ENCODE results near the gene COMT.
"Not testable (repeated sequence)": the region's sequence is repeated elsewhere in the genome, so short reads cannot be mapped to it uniquely, and the experiment has no call there.

Gene COMT

DNA sequence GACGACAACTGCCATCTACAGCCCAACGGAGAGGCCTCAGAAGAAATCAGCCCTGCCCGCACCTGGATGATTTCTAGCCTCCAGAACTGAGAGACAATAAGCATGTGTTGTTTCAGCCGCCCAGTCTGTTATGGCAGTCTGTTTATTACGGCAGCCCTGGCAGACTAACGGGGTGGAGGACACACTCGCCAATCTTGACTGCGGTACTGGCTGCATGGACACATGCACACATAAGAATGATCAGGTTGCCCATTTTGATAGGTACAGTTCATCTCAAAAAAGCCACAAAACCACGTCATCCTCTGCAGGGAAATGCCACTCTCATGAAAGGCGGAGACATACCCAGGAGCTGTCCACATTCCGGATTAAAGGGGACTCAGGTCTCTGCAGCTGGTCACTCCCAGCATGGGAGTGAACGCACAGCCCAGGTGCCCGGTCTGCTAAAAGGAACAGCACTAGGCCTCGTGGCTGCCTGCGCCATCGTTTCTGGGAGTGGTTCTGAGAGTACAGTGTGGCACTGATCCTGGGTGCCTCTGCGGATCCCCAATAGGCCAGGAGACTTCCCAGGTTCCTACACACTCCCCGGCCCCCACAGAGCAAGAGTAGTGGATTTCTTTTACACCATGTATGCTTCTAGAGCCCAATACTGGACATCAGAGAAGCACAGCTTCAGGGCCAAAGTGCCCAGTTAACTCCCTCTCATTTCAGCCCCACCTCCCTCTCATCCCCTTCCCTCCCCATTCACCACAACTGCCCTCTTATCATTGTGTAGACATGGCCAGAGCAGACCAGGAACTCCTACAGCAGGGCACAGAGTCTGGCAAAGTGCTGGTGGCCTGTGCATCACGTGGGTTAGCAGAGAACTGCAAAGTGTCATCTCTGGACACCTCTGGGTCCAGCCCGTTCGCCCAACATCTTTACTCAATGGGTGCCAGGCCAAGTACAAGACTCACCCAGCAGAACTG is 11.7 kb upstream of the COMT start:
- FAIRE-seq: no peak

DNA sequence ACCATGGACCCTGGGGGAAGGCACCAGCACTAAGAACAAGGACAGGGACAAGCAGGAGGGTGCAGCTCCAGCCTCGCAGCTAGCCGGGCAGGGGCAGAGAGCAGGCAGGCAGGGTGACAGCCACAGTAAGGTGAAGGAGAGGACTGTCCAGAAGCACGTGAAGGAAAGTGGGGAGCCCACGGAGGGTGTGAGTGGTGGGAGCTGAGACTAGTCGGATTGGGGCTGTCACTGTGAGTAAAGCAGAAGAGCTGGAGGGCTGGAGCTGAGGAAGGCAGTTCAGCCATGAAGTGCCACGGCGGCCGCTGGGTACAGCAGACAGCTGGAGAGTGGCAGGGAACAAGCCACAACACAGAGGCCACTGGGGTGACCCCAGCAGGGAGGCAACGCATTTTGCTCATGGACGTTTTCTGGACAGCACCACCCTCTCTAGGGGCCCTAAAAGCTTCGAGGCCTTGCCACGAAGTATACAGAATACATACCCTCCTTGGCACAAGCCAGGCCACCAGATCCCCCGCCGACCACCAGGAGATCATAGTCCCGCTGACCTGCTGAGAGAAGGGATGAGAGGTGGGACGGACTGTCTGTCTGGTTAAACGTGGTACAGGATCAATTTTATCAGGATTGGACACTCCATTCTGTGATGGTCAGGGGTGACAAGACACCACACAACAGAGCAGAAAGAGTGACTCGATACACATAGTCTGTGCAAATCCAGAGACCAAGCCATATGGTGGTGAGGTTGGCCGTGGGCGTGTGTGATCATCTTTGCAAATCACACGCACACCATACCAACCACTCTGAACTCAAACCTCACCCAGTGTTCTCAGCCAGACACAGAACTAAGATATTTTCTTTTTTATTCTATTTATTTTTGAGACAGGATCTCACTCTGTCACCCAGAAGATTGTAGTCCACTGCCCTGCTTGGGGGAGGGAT is 10.8 kb upstream of the COMT start:
- FAIRE-seq: no peak

DNA sequence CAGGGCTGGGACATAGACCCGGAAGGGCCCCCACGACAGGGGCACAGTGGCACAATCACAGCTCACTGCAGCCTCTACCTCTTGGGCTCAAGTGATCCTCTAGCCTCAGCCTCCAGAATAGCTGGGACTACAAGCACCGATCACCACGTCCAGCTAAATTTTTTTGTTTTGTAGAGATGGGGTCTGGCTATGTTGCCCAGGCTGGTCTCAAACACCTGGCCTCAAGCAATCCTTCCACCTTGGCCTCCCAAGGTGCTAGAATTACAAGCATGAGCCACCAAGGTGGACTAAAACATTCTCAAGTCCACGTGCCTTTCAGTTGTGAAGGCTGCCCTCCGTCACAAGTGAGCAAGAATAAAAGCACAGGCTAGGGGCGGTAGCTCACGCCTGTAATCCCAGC is 10.1 kb upstream of the COMT start:
- no peak for FAIRE-seq

DNA sequence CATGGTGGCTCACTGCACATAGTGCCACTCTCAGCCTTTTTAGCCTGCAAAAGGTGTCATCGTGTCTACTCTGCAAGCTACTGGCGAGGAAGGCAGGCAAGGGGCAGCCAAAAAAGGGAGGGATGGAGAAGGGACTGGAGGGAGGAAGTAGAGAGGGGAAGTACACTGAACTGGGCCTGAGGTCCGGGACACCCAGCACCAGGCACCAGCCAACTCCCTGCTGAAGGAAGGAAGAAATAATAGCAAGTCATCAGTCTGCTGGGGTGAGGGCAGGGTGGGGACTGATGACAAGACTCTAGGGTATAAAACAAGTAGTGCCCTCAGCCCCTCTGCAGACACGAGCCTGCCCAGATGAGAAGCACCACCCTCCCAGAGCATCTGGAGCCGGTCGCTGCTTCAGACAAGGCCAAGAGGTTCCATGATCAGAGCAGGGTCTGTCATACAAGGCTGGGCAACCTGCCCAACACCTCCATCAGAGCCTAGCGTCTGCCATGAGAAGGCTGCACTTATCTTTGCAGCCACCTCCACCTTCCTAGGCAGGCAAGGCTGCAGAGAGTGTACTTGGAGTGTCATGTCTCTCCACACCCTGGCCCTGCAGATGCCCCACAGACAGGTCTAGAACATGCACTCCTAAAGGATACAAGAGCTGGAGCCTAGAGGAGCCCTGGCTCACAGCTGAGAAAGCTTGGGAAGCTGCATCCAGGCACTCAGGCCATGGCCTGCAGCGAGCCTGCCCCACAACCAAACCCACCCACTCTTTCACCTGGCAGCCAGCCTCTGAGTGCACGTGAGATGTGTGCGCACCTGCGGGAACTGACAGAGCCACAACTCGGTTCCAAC is 9.0 kb upstream of the COMT start:
- FAIRE-seq: no peak

DNA sequence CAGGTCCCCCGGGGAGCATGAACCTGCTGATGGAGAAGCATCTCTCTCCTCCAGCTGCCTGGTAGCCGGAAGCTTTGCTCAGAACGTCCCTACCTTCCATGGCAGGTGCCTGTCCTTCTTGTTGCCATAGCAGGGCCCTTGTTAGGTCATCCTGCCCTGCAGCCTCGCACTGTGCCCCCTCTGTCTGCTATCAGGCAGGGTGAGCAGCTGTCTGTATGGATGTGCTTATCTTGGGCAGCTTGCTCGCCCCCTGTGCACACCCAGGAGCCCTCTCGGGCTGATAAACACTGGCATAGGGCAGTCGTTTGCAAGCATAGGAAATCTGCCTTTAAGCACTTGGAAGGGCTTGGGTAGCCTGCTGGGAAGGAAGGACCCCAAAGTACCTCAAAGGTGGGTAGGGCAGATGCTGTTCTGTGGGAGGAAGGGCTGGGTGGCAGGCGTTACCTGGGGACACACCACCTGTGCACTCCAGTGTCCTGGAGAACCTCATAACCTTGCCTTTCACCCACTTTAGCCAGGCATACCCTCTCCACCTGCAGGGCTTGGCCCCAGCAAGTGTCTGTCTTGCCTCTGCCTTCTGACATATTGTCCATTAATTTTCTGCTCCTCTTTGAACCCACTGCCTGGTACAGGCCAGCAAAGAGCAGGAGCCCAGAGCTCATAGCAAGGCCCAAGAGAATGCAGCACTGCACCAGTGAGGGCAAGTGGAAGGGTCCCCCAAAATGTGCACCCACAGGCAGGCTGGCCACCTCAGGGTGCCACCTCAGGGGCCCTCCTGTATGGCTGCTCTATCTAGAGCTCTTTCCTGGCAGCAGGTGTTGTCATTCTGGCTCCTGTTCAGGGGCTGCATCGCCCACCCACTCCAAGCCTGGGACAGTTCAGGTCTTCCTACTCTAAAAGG is 8.0 kb upstream of the COMT start:
- no peak for FAIRE-seq

DNA sequence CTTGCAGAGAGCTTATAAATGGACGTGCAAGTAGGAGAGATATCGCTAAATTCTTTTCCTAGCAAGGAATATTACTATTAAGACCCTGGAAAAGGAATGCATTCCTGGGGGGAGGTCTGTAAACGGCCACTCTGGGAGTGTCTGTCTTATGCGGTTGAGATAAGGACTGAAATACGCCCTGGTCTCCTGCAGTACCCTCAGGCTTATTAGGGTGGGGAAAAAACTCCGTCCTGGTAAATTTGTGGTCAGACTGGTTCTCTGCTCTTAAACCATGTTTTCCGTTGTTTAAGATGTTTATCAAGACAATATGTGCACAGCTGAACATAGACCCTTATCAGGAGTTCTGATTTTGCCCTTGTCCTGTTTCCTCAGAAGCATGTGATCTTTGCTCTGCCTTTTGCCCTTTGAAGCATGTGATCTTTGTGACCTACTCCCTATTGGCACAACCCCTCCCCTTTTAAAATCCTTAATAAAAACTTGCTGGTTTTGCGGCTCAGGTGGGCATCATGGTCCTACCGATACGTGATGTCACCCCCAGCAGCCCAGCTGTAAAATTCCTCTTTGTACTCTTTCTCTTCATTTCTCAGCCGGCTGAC is 6.4 kb upstream of the COMT start:
- not testable (repeated sequence) for FAIRE-seq

DNA sequence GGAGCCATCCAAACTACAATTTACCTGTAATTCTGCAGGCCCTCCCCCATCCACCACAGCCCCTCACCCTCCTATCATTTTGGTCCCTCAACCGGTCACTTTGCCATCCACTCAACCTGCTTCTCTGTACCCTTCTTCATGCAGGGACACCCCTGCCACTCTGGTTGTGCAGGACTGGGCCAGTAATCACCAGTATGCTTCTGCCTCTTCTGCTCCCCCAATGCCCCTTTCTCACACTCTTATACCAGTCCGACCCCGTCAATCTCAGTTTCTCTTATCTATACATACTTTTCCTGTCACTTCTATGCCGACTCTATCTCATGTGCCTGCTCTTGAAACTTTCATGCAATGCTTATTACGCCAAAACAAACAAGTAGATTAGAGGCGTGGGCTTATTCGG is 5.1 kb upstream of the COMT start:
- no peak for FAIRE-seq

DNA sequence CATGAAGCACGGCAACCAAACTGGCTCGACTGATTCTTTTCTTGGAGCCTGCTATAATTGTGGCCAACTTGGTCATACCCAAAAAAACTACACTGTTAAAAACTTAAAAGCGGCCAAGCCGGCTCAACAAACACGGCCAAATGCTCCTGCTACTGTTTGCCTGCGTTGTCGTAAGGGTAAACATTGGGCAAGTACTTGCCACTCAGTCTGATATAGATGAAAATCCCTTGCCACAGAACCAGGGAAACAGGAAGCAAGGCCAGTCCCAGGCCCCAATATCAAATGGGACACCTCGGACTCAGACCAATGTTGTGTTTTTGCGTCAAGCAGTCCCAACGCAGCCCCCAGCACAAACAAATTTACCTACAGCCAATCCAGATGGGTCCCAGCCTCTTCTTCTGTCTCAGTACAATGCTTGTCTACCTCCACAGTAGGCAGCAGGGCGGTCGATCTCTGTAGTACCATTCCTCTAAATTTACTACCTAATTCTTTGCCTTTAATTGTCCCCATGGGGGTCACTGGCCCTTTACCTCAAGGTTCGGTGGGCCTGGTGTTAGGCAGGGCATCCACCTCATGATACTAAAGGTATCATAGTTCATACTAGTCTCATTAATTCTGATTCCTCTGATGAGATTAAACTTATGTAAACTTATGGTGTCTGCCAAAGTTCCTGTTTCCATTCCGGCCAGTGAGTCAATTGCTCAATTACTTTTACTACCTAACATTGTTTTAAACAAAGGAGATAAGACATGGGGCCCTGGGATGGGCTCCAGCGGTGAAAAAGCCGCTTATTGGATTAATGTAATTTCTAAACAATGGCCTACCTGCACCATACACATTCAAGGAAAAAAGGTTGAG is 3.7 kb upstream of the COMT start:
- no peak for FAIRE-seq

DNA sequence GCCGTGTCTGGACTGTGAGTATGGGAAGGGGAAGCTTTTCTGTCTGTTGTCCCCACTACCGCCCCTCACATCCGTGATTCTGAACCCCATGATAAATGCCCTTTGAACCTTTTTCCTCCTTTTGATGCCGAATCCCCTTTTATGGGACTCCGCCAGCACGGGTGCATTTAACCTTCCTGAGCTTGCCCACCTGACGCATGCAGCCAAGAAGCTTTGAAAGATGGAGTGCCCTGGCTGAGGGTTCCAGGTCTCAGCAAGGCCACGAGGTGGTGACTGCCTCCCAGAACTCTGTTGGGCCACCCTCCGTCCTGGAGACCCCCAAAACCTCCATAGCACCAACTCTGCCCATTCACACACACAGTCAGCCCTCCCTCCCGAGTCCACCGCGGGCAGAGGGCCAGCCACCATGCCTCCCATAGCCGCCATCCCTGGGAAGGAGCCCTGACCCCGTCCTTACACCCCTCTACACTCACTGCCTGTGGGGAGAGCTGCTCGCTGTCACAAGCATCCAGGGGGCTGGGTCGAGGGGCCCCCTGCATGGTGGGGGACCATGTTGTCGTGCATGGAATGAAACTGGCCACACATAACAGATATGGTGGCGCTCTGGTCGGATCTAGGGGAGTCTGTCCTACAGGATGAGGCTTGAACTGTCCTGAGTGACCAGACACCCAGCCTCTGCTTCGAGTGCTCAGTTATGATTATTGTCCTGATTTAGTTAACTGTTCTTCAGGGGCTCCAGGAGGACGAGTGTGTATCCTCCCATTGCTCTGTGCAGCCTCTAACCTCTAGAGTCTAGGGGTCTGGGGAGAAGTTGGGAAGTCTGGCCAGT is 822 bp upstream of the COMT start:
- no peak for FAIRE-seq

DNA sequence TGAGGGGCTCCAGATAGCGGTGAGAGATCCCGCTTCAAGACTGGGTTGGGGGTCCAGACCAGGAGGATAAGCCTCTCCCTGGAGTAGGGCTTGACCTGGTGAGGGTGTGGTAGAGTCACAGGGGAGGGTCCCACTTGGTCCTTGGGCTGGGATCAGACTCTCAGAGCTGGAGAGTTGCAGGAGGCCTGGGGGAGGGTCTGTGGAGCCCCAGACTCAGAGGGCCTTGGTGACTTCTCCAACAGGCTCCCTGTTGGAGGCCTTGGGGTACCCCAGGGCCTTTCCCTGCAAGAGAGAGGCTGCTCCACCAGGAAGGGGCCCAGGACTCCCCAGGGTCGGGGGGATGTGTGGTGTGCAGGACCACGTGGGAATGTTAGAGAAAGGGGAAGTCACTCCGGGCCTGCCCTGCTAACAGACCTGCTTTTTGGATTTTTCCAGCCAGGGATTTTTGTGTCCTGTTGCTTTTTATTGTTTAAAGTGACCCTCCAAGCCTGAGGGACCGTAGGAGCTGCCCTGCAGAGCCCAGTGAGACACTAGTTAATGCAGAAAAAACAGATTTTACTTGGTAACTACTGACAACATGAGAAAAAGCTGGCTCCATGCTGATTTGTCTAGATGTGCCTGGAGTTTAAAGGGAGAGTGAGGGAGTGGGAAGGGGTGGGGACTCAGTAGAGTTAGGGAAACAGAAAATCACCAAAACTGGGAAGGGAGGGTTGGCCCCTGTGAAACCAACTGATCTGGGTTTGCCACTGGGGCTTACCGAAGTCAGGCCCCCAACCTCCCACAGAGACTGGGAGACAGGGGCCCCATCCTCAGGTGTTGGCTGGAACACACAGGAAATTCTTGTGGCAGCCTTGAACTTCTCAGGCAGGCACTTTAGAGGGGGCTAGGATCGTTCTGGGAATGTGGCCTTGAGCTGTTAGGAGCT is 847 bp downstream of the COMT start:
- FAIRE-seq: no peak

DNA sequence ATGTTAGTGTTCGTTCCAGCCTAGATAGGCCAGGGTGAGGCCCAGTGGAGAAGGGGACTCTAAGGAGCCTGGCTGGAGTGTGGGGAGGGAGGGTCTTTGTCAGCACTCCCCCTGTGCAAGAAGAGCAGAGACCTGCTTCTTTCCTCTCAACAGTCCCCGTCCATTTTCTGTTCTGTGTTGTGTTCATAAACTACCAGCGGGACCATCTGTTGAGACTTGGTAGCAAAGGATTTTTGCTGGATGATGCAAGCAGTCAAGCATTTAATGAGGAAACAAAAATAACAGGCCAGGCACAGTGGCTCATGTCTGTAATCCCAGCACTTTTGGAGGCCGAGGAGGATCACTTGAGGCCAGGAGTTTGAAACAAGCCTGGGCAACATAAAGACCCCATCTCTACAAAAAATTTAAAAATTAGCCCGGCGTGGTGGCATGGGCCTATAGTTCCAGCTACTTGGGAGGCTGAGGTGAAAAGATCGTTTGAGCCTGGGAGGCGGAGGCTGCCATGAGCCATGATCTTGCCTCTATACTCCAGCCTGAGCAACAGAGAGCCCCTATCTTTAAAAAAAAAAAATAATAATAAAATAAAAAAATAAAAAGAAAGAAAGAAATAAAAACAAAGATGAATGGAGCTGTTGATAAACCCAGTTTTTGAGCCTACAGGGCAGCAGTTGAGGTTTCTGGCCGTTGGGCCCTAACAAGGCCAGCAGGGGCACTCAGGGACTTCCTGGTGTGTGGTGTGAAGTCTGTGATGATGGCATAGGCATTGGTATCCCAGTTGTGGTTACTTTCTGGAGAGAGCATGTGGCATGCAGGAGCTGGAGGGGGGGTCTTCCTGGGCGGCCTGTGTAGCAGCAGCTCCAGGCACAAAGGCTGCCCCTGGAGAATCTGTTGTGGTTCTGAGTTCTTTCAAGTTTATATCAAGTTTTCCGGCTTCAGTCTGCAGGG is 1.8 kb downstream of the COMT start:
- no peak for FAIRE-seq

DNA sequence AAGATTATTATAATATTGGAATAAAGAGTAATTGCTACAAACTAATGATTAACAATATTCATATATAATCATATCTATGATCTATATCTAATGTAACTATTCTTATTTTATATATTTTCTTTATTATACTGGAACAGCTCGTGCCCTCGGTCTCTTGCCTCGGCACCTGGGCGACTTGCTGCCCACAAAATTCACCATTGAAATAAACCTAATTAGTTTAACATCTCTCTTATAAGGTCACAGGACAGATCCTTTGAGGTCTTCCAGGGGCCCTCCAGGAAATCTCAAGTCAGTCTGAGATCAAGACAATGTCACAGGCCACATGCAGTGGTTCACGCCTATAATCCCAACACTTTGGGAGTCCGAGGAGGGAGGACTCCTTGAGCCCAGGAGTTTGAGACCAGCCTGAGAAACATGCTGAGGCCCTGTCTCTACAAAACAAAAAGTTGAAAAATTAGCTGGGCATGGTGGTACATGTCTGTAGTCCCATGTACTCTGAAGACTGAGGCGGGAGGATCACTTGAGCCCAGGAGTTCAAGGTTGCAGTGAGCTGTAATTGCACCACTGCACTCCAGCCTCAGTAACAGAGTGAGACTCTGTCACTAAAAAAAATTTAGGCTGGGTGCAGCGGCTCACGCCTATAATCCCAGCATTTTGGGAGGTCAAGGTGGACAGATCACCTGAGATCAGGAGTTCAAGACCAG is 6.6 kb downstream of the COMT start:
- FAIRE-seq: no peak

DNA sequence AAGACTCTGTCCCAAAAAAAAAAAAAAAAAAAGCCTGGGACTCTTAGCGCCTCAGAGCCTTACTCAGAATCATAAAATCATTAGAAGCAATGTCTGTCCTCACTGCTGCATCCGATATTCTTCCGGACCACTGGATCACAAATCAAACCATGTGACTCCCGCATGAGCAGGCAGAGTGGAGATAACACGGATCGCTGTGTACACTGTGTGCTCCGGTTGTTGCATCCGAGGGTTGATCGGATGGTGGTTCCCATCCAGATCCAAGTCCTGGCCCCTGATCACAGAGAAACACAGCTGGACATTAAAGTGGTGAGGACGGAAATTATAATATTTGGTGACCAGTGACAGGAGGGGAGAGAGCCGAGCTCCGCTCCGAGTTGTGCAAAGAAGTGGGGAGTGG is 9.8 kb downstream of the COMT start:
- peak; percentile 24 for FAIRE-seq

DNA sequence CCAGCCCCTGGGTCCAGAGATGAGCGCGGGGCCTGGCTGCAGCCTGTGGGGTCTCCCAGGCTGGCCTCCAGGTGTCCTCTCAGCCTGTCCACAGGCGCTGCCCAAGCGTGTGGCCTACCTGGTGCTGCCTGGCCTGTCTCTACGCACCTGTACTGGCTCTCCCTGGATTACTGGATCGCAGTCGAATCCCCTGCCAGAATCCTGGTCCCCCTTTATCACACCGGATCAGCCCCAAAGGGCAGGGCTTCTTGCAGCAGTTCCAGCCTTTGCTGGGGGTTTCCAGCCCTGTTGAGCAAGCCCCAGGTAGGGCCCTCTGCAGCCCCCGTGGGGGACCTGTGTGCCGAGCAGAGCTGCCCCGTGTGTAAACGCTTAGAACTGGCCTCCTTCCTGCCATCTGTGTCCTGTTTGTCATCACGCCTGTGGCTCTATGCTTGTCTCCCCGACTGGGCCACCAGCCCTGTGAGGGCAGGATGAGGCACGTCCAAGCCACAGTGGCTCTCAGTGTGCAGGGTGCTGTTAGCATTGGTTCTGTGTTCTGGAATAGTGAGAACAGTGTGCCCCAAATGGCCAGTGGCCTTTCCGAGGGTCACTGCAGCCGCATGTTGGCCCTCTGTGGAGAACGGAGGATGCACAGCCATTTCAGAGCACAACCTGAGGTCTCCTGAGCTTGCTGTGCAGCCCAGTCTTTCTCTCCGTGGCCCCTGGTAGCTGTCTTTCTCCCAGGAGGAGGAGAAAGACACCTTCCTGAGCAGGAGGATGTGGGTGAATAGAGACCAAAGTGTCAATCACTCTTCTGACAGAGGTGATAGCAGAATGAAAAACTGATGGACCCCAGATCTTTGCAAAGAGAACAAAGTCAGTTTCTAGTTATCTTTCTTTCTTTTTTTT is 13.9 kb downstream of the COMT start:
- FAIRE-seq: no peak

DNA sequence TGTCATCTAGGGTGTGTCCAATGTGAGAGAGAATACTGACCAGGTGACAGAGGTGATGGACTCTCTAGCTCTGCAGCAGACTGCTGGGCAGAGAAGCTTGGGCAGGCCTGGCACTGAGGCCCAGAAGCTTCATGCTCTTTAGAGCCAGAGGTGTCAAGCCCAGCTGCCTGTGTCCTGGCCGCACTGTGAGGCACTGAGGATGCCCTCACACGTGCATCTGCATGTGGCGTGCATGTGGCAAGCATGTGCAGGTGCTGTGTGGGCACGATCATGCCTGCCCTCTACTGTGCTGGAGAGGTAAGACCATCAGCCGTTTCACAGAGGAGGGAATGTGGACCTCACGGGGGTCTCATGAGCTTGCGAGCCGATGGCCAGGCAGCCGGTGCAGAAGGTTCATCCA is 15.9 kb downstream of the COMT start:
- FAIRE-seq: no peak
